ENCODE data around the gene STARD13.
"Not testable (repeated sequence)": the region's sequence is repeated elsewhere in the genome, so short reads cannot be mapped to it uniquely, and the experiment has no call there.

STARD13 gene

DNA sequence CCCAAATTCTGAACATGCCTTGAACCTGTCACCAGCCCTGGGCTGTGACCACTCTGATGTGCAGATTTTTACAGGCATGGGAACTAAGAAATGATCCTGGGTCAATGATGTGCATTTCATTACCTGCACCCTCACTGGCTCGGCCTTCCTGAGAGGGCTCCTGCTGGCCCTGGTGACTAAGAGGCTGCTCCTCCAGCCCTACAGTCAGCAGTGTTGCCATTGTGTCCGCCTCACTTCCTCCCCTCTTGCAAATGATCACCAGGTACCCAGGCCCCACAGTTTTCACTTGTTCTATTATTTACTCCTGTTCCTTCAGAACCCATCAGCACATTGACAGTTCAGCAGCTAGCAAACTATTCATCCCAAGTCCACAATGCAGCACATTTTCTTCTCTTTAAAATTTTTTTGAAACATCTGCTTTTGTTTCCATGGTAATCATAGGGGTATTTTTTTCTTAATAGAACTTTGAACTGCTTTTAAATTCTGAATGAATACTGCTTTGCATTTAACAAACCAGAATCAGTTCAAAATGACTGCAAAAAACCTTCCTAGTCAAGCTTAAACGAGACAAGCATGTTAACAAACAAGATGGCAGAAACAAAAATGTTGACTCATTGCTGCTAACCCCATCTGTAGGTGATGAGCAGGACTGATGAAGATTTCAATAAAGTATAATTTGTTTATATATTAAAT lies 29.3 kb downstream of the STARD13 start:
- no peak for DNase-seq

DNA sequence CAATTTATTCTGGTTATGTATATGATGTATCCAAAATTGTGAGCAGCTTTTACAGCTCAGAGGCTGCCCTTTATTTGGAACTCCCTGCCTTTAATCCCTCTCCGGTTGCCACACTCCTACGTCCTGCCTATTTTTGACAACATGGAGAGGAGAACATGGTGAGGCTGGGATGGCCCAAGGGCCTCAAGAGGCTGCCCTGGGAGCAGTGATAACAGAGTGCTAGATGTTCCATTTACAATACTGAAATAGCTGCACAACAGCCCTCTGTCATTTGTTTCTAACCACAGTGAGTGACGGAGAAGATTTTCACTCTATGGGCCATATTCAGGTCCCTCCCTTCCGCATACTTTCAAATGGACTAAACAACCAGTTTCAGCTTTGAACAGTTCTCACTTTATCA lies 33.4 kb downstream of the STARD13 start:
- no peak for DNase-seq

DNA sequence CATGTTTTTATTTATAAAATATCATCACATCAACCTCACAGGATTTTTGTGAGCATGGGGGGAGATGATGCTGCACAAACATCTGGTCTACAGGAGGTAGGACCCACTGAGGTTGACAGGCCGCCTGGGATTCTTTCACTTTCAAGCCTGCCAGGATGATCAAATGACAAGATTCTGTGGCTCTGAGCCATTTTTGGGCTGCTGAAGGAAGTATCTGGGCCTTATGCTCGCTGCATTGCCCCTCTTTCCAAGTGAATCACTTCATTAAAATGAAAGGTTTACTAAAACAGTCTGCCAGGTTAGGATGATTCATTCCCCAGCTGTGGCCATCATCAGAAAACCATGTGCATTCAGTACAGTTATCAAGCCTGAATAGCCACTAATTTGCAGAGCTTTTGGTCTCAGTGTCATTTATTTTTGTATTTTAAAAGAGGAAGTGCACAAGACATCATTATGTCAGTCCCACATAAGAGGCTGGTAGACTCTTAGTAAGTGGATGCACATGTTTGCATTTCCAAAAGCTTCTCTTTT lies 34.4 kb downstream of the STARD13 start:
- no peak for DNase-seq

DNA sequence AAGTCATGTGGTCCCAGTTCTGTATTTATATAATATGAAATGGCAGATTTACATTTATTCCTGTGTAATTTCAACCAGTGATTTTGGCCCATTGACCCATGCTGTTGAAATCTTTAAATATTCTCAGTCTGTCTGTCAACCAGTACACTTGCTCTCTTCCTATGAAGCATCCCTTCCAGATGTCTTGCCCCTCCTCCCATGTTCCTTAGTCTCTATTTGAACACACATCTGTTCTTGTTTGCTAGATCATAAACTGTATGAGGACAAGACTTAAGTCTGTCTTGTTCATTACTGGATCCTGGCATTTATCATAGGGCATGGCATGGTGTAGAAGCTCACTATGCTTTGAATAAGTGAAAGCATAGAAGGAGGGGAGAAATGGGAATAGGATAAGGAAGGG lies 34.9 kb downstream of the STARD13 start:
- no peak for DNase-seq

DNA sequence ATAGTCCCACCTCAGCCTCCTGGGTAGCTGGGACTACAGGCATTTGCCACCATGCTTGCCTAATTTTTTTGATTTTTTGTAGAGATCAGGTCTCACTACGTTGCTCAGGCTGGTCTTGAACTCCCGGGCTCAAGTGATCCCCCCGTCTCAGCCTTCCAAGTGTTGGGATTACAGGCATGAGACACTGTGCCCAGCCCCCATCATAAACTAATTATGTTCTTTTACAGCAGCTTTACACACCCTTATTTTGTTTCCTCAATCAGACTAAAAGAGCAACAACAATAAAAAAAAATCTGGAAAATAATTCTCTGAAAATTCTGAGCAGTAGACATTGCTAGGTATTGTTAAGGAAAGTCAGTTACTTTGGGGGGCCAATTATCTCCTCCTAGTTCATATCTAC lies 35.7 kb downstream of the STARD13 start:
- DNase-seq = no peak

DNA sequence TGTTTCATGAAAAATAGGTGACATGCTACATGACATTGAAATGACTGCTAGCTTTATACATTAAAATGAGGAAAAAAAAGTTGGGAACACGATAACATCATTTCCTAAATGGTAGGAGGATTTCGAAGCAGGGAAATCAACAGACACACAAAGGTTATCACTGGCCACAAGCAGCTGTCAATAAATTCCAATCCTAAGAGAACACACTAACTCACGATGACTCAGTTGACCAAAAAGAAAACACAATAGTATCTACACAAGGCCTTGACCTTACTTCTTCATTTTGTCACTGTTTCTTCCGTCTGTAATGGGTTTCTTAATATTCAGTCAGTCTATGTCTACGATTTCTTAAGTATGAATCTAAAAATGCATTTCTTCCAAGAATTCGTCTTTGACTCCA lies 36.5 kb downstream of the STARD13 start:
- no peak for DNase-seq

DNA sequence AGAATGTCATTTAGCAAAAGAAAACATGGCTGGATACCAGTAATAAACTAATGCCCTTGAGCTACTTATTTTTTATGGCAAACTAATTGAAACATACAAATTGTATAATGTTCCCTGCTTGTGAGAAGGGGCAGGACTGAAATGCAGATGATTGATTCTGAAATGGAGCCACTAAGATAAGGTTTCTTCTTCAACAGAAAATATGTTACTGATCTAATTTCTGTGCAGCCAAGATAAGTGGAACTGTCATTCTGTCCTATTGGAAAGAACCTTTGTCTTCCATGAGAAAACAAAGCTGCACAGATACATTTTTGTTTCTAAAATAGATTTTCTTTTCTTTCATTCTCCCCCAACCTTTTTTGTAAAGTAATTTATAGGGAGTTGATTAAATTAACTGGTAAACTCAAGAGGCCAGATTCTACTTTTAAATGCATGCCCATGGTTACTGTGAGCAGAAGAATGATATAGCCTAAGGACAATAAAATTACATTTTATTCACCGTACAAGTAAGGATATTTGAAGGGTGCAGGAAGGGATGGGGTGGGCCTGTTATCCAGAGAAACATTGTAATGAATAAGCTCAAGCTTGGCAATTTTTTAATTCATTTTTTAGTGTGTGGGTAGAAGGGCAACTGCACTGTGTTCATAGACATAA lies 39.9 kb downstream of the STARD13 start:
- DNase-seq = no peak

DNA sequence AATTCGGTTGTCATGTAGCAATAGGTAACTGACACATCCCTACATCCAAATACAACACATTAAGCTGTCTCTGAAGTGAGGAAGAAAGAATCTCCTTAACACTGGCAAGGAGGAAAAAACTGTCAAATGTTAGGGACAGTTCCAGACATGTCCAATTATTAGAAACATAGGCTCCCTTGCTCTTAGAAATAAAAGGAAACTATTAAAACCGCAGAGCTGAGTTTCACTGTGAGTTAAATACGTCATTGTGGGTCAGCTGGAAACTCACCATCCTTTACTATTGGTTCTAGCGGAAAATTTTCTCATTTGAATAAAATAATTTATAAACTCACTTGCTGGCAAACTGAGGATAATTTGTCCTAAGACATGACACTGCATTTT lies 40.7 kb downstream of the STARD13 start:
- DNase-seq = no peak

DNA sequence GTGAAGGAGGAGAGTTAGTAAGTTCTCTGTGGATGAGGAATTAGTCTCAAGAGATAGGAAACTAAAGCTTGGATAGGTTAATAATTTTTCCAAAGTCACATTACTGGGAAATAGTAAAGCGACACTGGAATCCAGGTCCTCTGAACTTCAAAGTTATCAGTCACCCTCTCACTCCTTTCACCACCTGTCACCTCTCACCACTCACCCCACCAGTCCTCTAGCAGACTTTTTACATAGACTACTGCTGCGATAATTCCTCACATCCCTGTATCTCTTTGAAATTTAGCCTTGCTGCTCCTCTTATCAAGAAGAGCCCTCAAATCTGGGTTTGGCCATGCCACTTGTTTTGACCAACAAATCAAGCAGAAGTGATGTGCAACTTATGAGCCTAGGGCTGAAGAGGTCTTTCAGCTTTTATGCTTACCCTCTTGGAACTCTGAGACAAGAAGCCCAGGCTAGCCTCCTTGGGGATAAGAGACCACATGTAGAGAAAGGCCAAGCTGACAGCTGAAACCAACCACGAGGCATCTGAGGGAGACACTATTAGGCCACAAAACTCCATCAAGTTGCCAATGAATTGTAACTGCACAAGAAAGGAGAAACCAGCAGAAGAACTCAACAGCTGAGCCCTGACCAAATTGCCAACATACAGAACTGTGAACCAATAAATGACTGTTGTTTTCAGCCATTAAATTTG lies 41.2 kb downstream of the STARD13 start:
- DNase-seq = no peak

DNA sequence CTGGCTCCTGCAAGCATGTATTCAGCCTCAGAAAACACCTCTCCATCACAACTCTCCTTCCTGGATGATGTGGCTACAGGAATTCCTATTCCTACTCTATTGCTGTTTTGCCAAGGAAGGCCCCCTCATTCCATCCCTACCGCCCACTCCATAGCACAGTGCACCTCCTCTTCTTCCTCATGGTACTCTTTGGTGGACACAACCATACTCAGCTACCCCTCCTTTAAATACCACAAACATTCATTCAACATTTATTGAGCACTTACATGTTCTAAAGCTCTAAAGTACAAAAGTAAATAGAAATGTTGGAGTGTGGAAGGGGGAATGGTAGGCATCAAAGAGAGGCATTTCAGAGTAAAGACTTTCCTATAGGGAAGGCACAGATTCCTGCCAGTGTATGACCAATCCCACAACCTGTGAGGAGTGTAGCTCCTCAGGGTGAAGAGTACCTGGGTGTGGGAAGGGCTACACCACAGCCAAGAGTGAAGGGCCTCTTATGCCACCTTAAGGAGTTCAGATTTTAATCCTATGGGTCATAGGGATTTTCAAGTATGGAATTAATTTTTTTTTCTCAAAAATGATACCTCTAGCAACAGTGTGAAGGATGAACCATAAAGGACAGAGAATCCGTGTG lies 42.5 kb downstream of the STARD13 start:
- DNase-seq = no peak

DNA sequence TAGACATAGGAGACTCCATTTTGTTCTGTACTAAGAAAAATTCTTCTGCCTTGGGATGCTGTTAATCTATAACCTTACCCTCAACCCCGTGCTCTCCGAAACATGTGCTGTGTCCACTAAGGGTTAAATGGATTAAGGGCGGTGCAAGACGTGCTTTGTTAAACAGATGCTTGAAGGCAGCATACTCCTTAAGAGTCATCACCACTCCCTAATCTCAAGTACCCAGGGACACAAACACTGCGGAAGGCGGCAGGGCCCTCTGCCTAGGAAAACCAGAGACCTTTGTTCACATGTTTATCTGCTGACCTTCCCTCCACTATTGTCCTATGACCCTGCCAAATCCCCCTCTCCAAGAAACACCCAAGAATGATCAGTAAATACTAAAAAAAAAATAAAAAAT lies 43.2 kb downstream of the STARD13 start:
- DNase-seq = not testable (repeated sequence)

DNA sequence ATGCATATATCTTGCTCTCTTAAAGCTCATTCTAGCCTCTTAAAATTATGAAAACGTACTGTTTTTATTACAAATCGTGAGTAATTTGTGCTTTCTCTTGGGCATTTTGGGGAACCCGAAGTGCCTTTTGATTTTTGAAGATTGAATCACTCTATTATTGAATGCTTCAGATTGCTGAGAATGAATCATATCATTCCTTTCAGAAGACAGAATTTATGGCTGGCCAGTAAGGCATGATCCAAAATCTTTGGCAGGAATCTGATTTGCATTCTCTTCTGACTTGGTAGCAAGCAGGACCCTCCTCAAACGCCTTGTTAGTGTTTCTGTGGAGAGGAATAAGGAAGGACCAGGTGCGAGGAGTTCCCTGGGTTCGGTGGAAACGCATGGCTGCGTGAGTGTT lies 49.5 kb downstream of the STARD13 start:
- DNase-seq = no peak

DNA sequence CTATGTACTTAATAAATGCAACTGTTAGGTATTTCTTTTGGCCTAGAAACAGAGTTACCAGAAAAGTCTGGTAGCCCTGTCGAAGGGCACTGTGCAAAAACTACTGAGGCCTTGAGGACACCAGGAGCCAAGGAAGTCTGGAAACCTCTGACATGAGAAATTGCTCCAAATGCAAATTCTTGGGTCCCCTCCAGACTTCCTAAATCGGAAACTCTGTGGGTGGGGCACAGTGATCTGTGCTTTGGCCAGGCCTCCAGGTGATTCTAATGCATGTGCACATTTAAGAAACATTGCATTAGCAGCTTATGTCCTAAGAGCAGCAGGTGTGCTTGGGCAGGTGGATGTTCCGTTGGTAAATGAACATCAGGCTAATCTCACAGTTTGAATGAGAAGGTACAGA lies 50.0 kb downstream of the STARD13 start:
- DNase-seq = no peak

DNA sequence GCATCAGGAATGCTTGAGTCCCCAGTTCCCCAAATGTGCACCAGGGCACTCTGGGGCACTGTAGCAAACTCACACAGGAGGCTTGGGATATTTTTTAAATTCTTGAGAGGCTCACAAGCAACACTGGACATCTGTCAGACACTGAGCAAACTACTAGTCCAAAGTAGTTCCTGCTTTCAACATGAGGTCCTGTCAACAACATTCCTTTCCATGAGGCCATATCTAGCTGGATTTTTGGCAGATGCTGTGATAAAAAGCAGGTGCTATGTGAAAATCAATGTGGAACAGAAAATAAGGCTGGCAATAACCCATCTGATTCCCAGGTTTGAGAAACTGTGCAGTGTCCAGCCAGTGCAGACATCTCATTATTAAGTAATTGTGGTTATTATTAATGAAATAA lies 50.5 kb downstream of the STARD13 start:
- no peak for DNase-seq

DNA sequence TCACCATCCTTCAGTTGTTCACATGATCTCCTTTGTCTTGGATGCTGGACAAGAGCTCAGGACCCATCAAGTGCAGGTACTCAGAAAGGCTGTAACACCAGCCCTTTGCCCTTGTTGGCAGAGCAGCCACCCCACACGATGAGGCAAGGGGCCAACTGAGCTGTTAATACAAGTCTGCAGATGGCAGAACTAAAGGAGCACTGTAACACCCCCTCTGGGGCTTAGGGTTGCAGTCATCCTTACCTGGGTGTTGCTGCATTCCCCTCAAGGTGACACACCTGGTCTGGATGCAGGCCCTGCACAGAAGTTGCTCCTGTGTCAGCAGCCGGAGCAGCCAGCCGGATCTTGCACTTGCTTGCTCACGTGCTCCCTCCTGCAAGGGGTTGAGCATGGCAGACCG lies 52.0 kb downstream of the STARD13 start:
- DNase-seq = no peak

DNA sequence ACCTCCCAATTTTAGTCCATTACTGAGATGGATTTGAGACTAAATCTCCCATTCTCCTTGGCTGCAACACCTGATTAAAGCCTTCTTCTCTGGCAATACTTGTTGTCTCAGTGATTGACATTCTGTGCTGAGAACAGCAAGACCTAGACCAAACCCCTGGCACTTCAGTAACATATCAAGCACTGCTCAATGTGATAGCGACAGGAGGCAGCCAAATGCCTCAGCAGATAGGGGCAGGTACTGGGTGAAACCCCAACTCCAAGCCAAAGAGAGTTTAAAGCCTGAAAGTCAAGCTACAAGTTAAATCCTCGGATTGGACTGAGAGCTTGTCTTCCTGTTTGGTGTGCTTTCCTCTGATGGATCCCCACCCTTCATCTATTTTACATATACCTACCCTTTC lies 52.7 kb downstream of the STARD13 start:
- DNase-seq = no peak

DNA sequence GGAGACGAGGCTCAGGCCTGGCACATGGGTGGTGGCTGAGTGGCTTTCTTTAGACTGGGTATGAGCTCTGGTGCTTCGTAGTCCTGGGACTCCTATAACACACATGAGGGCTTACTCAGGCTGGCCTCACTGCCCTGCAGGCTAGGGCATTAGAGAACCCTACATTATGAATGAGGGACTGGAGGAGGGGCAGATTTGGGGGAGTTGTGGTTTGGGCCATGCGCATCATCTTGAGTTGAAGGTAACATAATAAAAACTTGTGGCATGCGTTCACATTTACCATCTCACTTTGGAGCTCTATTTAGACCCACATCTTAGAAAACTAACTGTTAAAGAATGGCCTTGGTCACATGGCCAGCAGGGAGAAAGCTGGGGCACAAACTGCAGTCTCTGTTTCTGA lies 54.2 kb downstream of the STARD13 start:
- no peak for DNase-seq

DNA sequence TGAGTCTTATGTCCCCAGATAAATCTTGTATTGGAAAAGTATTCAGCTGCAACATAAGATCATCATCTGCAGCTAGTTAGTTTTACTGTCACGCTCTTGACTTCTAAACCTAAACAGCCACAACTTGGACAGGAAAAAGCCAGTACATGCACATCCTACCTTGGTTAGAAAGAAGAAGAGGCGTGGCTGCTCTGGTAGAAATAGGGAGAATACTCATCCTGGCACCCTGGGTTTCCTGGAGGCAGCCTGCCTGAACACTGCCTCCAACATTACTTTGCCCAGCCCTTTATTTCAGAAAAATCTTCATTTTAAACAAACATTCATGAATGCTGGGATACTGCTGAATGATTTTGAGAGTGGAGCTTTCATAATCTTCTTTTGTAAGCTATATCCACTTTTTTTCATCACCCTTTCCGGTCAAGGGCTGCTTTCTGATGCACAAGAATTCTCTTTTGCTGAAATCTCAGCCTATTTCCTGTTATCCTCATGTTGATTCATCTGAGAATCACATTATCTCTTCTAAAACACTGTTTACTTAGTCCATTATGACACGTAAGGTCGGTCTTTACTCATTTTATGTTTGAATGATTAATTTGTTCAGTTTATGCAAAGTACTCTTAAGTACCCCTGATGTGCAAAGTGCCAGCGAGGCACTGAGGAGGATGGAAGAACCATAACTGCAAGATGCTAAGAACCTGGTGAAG lies 55.2 kb downstream of the STARD13 start:
- DNase-seq = no peak

DNA sequence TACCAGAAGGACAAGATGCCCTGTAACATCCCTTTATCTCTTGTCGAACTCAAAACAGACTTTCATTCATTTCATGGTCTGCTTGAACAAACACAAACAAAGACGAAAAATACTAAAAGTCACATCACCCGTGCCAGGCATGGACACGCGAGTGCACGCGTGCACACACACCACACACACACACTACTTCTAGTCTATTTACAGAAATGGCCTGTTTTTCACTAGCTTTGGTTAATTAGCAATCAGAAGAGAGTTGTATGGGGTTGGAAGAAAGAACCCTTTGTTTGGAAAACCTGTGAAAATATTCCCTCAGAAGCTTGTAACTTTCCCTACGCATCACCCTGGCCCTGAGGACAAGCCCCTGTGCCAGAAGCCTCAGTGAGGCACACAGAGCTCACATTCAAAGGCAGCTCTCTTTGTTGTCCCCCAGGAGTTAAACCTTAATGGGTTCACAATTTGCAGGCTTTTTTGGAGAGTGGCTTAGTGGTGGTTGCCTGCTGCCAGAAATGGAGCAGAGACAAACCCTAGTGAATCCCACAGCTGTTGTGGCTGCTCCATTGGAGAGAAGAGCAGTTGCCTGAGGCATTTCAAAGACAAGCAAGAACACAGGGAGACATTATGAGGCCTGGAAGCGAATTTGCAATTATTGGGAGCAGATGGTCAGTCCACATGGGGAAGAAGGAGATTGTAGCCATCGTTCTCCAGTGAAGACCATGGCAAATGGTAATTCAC lies 55.9 kb downstream of the STARD13 start:
- no peak for DNase-seq

DNA sequence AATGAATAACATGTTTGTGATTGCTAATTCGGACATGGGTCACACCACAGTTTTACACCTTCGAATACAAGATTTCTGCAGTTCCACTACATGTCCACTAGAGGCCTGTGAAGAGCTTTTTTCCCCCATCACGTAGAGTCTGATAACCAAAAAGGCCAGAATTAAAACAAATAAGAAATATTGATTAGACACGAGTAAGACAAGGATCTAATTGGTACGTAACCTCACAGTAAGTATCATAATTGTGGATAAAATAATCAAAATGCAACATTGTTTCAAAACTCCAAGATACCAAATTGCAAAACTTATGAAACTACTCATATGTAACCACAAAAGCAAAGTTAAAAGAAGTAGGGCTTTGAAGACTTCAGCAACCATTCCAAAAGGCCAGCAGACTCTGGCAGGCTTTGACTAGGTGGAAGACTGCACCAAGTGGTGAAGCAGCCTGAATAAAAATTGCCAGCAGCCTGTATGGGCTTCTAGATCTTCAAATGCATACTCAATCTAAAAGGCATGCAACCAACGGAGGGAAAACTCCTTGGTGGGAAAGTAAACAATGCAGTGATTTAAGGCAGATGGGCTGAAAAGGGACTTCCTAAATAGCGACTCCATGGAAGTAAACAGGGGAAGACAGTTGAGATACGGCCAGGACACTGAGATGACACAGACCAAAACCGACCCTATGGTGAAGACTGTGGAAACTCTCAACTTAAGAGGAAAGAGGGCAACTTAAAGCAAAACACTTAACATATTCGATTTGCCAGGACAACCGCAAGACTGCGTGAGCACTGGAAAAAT lies 56.7 kb downstream of the STARD13 start:
- no peak for DNase-seq

DNA sequence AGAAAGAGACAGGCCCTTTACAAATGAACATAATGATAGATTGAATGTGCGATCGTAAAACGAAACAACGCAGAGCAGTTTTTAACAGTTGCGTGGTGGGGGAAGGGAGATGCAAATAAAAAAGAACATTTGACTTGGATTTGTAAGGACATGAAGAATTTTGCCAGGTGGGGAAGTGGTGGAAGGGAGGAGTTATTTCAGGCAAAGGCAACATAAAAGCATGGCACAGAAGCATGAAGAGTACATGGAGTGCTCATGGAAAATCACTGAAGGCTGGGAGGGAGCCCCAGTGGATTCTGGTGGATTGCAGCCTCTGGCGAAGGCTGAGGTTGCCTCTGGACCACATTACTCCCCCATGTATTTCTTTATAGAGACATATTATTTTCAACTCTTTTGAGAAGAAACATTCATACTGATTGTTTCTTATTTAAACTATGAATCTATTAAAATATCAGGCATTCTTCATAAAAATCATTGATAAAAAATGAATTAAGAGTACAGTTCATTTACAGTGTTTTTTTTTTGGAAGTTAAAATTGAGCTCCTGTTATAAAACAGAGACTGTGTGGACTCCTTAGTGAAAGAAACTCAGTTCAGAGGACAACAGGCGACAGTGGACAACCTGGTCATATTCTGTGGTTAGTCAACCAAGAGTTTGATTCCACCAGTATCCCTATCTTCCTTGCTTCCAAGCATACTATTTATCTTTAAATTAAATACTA lies 57.5 kb downstream of the STARD13 start:
- no peak for DNase-seq
